OCI-LY1 (cell line): ENCODE measurements around the gene SLC25A26.

Experiments
- EZH2 ChIP-seq: fragments of 200-600 bp; sonication (generic), shearing (Covaris generic); IDR thresholded peaks from 2 replicates; pipeline ENCODE4 v1.8.0; 2017; ENCODE audit warnings: borderline replicate concordance, mixed run types, mild to moderate bottlenecking, antibody characterized with exemption, low read length, moderate library complexity, mixed read lengths
- TF ChIP-seq, protein P1 (sequence below): fragments of 200-600 bp; sonication (generic), shearing (Covaris generic); IDR thresholded peaks from 2 replicates; pipeline ENCODE4 v1.5.1; 2017; ENCODE audit warnings: mild to moderate bottlenecking, antibody characterized with exemption, low read length, moderate library complexity, mixed read lengths

DNA sequence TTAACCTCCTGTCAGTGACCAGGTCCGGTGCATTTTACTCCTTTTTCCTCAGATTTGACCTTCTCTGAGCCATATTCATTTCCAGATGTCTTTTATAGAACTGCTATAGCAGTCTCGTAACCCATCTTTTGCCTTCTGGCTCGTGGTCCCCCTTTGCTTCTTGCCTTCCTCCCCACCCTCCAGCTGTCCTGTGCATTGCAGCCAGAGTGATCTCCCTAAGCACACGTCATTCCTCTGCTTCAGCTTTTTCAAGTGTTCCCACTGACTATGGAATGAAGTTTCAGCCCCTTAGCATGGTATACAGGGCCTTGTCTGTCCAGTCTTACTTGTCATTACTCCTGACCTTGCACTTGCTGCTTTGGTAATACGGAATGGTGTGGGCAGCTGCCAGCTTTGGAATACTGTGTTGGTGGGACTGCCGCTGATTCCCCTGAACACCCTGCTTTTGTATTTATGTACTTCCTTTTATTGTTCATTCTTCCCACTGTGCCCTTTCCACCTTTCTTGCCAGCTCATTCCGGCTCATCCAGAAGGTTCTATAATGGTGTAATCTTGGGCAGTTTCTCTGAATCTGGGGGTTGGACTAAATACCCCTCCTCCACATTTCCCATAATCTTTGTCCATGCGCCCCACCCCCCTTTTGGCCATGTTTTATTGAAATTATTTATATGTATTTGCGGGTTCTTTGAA, 38.9 kb downstream of the SLC25A26 start:
- TF ChIP-seq, protein P1, sequence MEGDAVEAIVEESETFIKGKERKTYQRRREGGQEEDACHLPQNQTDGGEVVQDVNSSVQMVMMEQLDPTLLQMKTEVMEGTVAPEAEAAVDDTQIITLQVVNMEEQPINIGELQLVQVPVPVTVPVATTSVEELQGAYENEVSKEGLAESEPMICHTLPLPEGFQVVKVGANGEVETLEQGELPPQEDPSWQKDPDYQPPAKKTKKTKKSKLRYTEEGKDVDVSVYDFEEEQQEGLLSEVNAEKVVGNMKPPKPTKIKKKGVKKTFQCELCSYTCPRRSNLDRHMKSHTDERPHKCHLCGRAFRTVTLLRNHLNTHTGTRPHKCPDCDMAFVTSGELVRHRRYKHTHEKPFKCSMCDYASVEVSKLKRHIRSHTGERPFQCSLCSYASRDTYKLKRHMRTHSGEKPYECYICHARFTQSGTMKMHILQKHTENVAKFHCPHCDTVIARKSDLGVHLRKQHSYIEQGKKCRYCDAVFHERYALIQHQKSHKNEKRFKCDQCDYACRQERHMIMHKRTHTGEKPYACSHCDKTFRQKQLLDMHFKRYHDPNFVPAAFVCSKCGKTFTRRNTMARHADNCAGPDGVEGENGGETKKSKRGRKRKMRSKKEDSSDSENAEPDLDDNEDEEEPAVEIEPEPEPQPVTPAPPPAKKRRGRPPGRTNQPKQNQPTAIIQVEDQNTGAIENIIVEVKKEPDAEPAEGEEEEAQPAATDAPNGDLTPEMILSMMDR: no peak
- TF ChIP-seq EZH2: no peak
